ENCODE data around the gene GPRC5C. TPM values are rescaled to one million over a fixed set of nuclear protein-coding genes. Genes with fewer than 3 reads are reported as not detected.

Gene GPRC5C
- total and polyA plus RNA-seq, 2 of the 13 experiments (the other 11 are each of a cell fraction or from before 2014, with no cell fraction given): 85.6 to 300 TPM

DNA sequence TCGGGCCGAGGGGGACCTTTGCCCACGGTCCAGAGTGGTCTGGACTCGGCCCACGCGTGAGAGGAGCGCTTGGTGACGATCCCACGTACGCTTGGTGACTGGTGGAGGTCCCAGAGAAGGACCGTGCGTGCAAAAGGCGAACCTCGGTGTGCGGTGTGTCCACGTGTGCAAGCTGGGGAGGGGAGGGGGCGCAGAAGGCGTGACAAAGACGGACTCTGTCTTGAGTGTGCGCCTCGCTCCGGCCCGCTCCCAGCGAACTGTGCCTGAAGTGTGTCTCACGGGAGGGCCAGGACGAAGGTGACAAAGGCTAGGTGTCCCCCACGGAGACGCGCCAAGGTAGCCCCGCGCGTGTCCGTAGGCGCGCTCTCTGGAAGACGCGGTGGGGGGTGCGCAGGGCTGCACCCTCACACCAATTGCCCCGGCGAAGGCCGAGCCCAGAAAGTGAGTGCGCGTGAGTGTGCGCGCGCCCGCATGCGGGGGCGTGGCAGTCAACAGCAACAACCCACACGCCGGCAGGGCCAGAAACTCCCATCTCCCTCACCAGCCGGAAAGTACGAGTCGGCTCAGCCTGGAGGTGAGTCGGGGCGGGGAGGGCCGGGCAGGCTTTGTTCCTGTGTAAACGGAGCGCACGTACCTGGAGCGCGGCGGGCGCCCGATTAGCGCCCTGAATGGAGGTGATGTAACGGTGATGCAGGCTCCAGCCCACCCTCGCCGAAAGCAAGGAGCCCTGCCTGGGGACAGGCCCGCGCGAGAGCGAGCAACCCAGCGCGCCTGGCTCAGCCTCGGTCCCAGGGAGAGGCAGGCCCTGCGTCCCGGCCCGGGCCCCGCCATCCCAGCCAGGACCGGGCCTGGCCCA is at the start of gene GPRC5C (continued):
- TF ChIP-seq BORCS8-MEF2B (CRISPR knock-in tag; IDR thresholded peaks at IDR 0.05) (peak; percentile 94), HDAC1 (CRISPR knock-in tag; IDR thresholded peaks at IDR 0.05) (peak; percentile 89), ZC3H4 (CRISPR knock-in tag; IDR thresholded peaks at IDR 0.05; ENCODE audit: borderline replicate concordance) (peak; percentile 67), TIGD3 (CRISPR knock-in tag; IDR thresholded peaks at IDR 0.05; ENCODE audit: borderline replicate concordance) (peak; percentile 92; the same call in 1 of the 2 replicates), TGIF2 (CRISPR knock-in tag; IDR thresholded peaks at IDR 0.05) (peak; percentile 20), ZNF12 (CRISPR knock-in tag; IDR thresholded peaks at IDR 0.05) (0 out of 2 replicates have a peak, but pooled peaks have one; percentile 47), SMYD3 (CRISPR knock-in tag; IDR thresholded peaks at IDR 0.05) (peak; percentile 68; the same call in 1 of the 2 replicates), KLF16 (CRISPR knock-in tag; IDR thresholded peaks at IDR 0.05) (peak in 1 of 2 experiments; percentile 99; a peak in 2 of 4 replicates), TBX3 (IDR thresholded peaks at IDR 0.05; ENCODE audit: borderline replicate concordance) (peak; percentile 50; the same call in 1 of the 2 replicates), ZNF274 (CRISPR knock-in tag; IDR thresholded peaks at IDR 0.05) (peak; percentile 76; the same call in 1 of the 2 replicates), ZFAT (CRISPR knock-in tag; conservative IDR thresholded peaks at IDR 0.05) (no peak), ATF7-NPFF (CRISPR knock-in tag; IDR thresholded peaks at IDR 0.05; ENCODE audit: low read depth) (peak; percentile 84), ZSCAN9 (CRISPR knock-in tag; IDR thresholded peaks at IDR 0.05; ENCODE audit: borderline replicate concordance) (peak; percentile 31; the same call in 1 of the 2 replicates), FOXA3 (CRISPR knock-in tag; IDR thresholded peaks at IDR 0.05) (peak; percentile 91), SMARCE1 (IDR thresholded peaks at IDR 0.05; ENCODE audit: borderline replicate concordance) (no peak), CBX5 (CRISPR knock-in tag; IDR thresholded peaks at IDR 0.05; ENCODE audit: borderline replicate concordance) (peak; percentile 86), LBX2 (CRISPR knock-in tag; IDR thresholded peaks at IDR 0.05; ENCODE audit: borderline replicate concordance) (peak; percentile 53), CREB1 (IDR thresholded peaks at IDR 0.05) (0 out of 2 replicates have a peak, but pooled peaks have one; percentile 24), CREB1 (CRISPR knock-in tag; IDR thresholded peaks at IDR 0.05) (no peak), ZSCAN12 (CRISPR knock-in tag; IDR thresholded peaks at IDR 0.05) (peak; percentile 77), ZNF619 (CRISPR knock-in tag; IDR thresholded peaks at IDR 0.05) (peak; percentile 93), ZNF768 (CRISPR knock-in tag; IDR thresholded peaks at IDR 0.05) (peak; percentile 15; the same call in 1 of the 2 replicates), NFE2 (CRISPR knock-in tag; IDR thresholded peaks at IDR 0.05) (no peak), ZNF747 (CRISPR knock-in tag; IDR thresholded peaks at IDR 0.05; ENCODE audit: borderline replicate concordance) (peak; percentile 94; the same call in 1 of the 2 replicates), ZNF740 (CRISPR knock-in tag; IDR thresholded peaks at IDR 0.05) (peak; percentile 99)
- TF ChIP-seq, protein P1, sequence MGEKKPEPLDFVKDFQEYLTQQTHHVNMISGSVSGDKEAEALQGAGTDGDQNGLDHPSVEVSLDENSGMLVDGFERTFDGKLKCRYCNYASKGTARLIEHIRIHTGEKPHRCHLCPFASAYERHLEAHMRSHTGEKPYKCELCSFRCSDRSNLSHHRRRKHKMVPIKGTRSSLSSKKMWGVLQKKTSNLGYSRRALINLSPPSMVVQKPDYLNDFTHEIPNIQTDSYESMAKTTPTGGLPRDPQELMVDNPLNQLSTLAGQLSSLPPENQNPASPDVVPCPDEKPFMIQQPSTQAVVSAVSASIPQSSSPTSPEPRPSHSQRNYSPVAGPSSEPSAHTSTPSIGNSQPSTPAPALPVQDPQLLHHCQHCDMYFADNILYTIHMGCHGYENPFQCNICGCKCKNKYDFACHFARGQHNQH (CRISPR knock-in tag; IDR thresholded peaks at IDR 0.05): no peak; the same call in 1 of the 2 replicates
- TF ChIP-seq, protein P2, sequence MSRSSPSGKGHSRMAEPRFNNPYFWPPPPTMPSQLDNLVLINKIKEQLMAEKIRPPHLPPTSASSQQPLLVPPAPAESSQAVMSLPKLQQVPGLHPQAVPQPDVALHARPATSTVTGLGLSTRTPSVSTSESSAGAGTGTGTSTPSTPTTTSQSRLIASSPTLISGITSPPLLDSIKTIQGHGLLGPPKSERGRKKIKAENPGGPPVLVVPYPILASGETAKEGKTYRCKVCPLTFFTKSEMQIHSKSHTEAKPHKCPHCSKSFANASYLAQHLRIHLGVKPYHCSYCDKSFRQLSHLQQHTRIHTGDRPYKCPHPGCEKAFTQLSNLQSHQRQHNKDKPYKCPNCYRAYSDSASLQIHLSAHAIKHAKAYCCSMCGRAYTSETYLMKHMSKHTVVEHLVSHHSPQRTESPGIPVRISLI (CRISPR knock-in tag; IDR thresholded peaks at IDR 0.05; ENCODE audit: borderline replicate concordance): peak; percentile 43; the same call in 1 of the 2 replicates

Data from HepG2 (cell line).